Hepatocyte (in vitro differentiated cells): ENCODE results near the gene CCDC157. TPM values are rescaled to one million over a fixed set of nuclear protein-coding genes. Genes with fewer than 3 reads are reported as not detected.
A peak's percentile ranks its signal among the peaks of the same experiment; 100 is the strongest.

Source experiments
- DNase-seq: peaks from one replicate; pipeline ENCODE4 v3.0.0-alpha.2; 2016; ENCODE audit warnings: low spot score
- H2AFZ ChIP-seq: fragments of 200-600 bp; sonication (generic); 2 replicates; pipeline ENCODE4 v1.6.0; 2016; ENCODE audit warnings: antibody characterized with exemption, mild to moderate bottlenecking
- H3K27ac ChIP-seq: fragments of 200-600 bp; sonication (generic); 2 replicates; pipeline ENCODE4 v1.5.1; 2016; ENCODE audit warnings: mild to moderate bottlenecking
- H3K27me3 ChIP-seq: fragments of 200-600 bp; sonication (generic); 2 replicates; pipeline ENCODE4 v1.6.1; 2016
- H3K36me3 ChIP-seq: fragments of 200-600 bp; sonication (generic); replicated peaks from 2 replicates; pipeline ENCODE4 v1.5.1; 2016; ENCODE audit warnings: low read depth; ENCODE audit not compliant: insufficient read depth
- H3K4me1 ChIP-seq: fragments of 200-600 bp; sonication (generic); 2 replicates; pipeline ENCODE4 v1.5.1; 2016; ENCODE audit warnings: mild to moderate bottlenecking, moderate library complexity; ENCODE audit not compliant: insufficient read depth
- H3K4me2 ChIP-seq: fragments of 200-600 bp; sonication (generic); 2 replicates; pipeline ENCODE4 v1.6.0; 2016
- H3K4me3 ChIP-seq: fragments of 200-600 bp; sonication (generic); 2 replicates; pipeline ENCODE4 v1.5.1; 2016; ENCODE audit warnings: mild to moderate bottlenecking
- H3K79me2 ChIP-seq: fragments of 200-600 bp; sonication (generic); 2 replicates; pipeline ENCODE4 v1.6.0; 2017; ENCODE audit warnings: mild to moderate bottlenecking
- H3K9me2 ChIP-seq: fragments of 200-600 bp; sonication (generic); replicated peaks from 2 replicates; pipeline ENCODE4 v1.6.0; 2017; ENCODE audit warnings: mild to moderate bottlenecking; ENCODE audit not compliant: insufficient read depth
- H3K9me3 ChIP-seq: fragments of 200-600 bp; sonication (generic); 2 replicates; pipeline ENCODE4 v1.5.1; 2016; ENCODE audit warnings: low read depth, mild to moderate bottlenecking
- H4K20me1 ChIP-seq: fragments of 200-600 bp; sonication (generic); 2 replicates; pipeline ENCODE4 v1.6.0; 2016; ENCODE audit warnings: mild to moderate bottlenecking; ENCODE audit not compliant: insufficient read depth, poor library complexity, severe bottlenecking
- CTCF ChIP-seq: fragments of 200-600 bp; sonication (generic); IDR thresholded peaks from 2 replicates; pipeline ENCODE4 v1.5.1; 2016; ENCODE audit warnings: antibody characterized with exemption, mild to moderate bottlenecking; ENCODE audit not compliant: poor library complexity
- EZH2 ChIP-seq: fragments of 200-600 bp; sonication (generic); IDR thresholded peaks from 2 replicates; pipeline ENCODE4 v1.6.1; 2016; ENCODE audit warnings: antibody characterized with exemption, mild to moderate bottlenecking, borderline replicate concordance
- EZH2phosphoT487 ChIP-seq: fragments of 200-600 bp; sonication (generic); IDR thresholded peaks from one replicate; pipeline ENCODE4 v1.6.1; 2018; ENCODE audit warnings: antibody characterized with exemption, mild to moderate bottlenecking, low read depth, moderate library complexity; ENCODE audit not compliant: unreplicated experiment, severe bottlenecking
- whole genome bisulfite sequencing: methylation state at CpG from one replicate; pipeline ENCODE4 v1.1.6; 2016; ENCODE audit warnings: low lambda C conversion rate; ENCODE audit errors: missing lambda C conversion rate; 5-methylcytosine and 5-hydroxymethylcytosine counted together
- polyA plus RNA-seq: library from polyadenylated mRNA; unstranded; fragments of >200 nt; fragmentation: Nextera tagmentation; extraction: Ambion mirVana; gene quantifications from 2 replicates; pipeline ENCODE4 v1.2.1, GENCODE V29; 2016
- total RNA-seq: library from RNA; depleted of rRNA; stranded (reverse); fragments of >200 nt; gene quantifications from 2 replicates; pipeline ENCODE4 v1.2.3, GENCODE V29; 2014

The CCDC157 gene
- total and polyA plus RNA-seq, 2 experiments from 2014 or later: 4.1 to 5.4 TPM

- H2AFZ ChIP-seq: no peak overlapping the region
- WGBS: 98% methylated on average over 13 of the region's 13 CpGs
- no peaks in the 10 kb centered on the region for H3K9me2 ChIP-seq
- H3K27ac ChIP-seq: no peak overlapping the region
- DNase-seq: no peak
- TF ChIP-seq CTCF: no peak
- no peaks in the 10 kb centered on the region for H3K27me3 ChIP-seq
- peaks cover 4% of the 10 kb centered on the region for H3K36me3 ChIP-seq
- H3K79me2 ChIP-seq: peaks cover 36% of the 10 kb centered on the region
- H3K9me3 ChIP-seq: no peaks in the 10 kb centered on the region
- no peak overlapping the region for H3K4me3 ChIP-seq
- peaks cover 25% of the 10 kb centered on the region for H4K20me1 ChIP-seq
- H3K4me1 ChIP-seq: peaks cover 6% of the 10 kb centered on the region
- no peak overlapping the region for H3K4me2 ChIP-seq
Observed at GRCh38 chr22:30344447-30345200, 12.2 kb upstream of the CCDC157 start.

GRCh38 chr22:30347255-30347892, 9.4 kb upstream of the CCDC157 start:
- peaks cover 4% of the 10 kb centered on the region for H3K36me3 ChIP-seq
- peaks cover 62% of the 10 kb centered on the region for H3K79me2 ChIP-seq

GRCh38 chr22:30348404-30348803, 8.4 kb upstream of the CCDC157 start:
- no peak overlapping the region for H2AFZ ChIP-seq
- TF ChIP-seq CTCF (no peak), EZH2 (no peak), EZH2phosphoT487 (no peak)
- H4K20me1 ChIP-seq: peaks cover 36% of the 10 kb centered on the region
- no peak for DNase-seq
- H3K36me3 ChIP-seq: peaks cover 4% of the 10 kb centered on the region
- no peaks in the 10 kb centered on the region for H3K9me2 ChIP-seq
- H3K79me2 ChIP-seq: peaks cover 70% of the 10 kb centered on the region
- H3K4me1 ChIP-seq: peaks cover 6% of the 10 kb centered on the region
- H3K4me2 ChIP-seq: no peak overlapping the region
- H3K4me3 ChIP-seq: no peak overlapping the region
- no peaks in the 10 kb centered on the region for H3K9me3 ChIP-seq
- peak overlapping the region; percentile 72 for H3K27ac ChIP-seq
- no peaks in the 10 kb centered on the region for H3K27me3 ChIP-seq
- 85% methylated on average over 4 of the region's 4 CpGs for WGBS

More at GRCh38 chr22:30347255-30347892, 9.4 kb upstream of the CCDC157 start:
- TF ChIP-seq EZH2phosphoT487 (no peak), EZH2 (no peak)
- peak overlapping the region; percentile 72 for H3K27ac ChIP-seq
- 91% methylated on average over 5 of the region's 5 CpGs for WGBS
- no peak overlapping the region for H3K4me2 ChIP-seq
- no peak overlapping the region for H3K4me3 ChIP-seq
- H3K9me2 ChIP-seq: no peaks in the 10 kb centered on the region
- H3K4me1 ChIP-seq: peaks cover 6% of the 10 kb centered on the region
- H2AFZ ChIP-seq: no peak overlapping the region
- no peaks in the 10 kb centered on the region for H3K9me3 ChIP-seq
- peaks cover 29% of the 10 kb centered on the region for H4K20me1 ChIP-seq
- no peaks in the 10 kb centered on the region for H3K27me3 ChIP-seq
- no peak for DNase-seq

GRCh38 chr22:30348809-30349208, 8.0 kb upstream of the CCDC157 start:
- Histone ChIP-seq H3K27ac (peak overlapping the region; percentile 72), H3K27me3 (no peaks in the 10 kb centered on the region), H3K36me3 (peaks cover 4% of the 10 kb centered on the region), H3K79me2 (peaks cover 74% of the 10 kb centered on the region), H3K4me2 (peak overlapping the region; percentile 33), H3K4me1 (peaks cover 6% of the 10 kb centered on the region), H4K20me1 (peaks cover 40% of the 10 kb centered on the region), H3K4me3 (no peak overlapping the region), H3K9me2 (no peaks in the 10 kb centered on the region), H2AFZ (no peak overlapping the region), H3K9me3 (no peaks in the 10 kb centered on the region)
- DNase-seq: no peak
- TF ChIP-seq CTCF (no peak), EZH2phosphoT487 (no peak)
- 76% methylated on average over 4 of the region's 4 CpGs for WGBS
